Measurements from ENCODE around the gene UBAC2.

GRCh38 chr13:99218969-99219368 is 18.3 kb downstream of the UBAC2 start:
- no peak for TF ChIP-seq POLR2A (IDR thresholded peaks at IDR 0.05; ENCODE audit: control extremely low read depth in 1 of 2, low read depth in 2 of 2, low read length in 2 of 2)
- no peak for TF ChIP-seq YY1 (IDR thresholded peaks at IDR 0.05; ENCODE audit: low read depth, low read length)
- no peak for TF ChIP-seq POLR2AphosphoS5 (IDR thresholded peaks at IDR 0.05; ENCODE audit: low read depth, low read length)
